Heart right ventricle (tissue), 16 donors: Measurements from ENCODE around the gene ABCC4. TPM values are rescaled to one million over a fixed set of nuclear protein-coding genes. Genes with fewer than 3 reads are reported as not detected.

Experiments
- ATAC-seq, 8 donors: fragments of 200-7000 bp; cut with Tn5 transposase; one replicate each; pipeline ENCODE4 v1.9.1; 2020; ENCODE audit warnings: mild to moderate bottlenecking in 8 of 8, moderate library complexity in 8 of 8, moderate number of reproducible peaks in 1 of 8
- DNase-seq, 2 donors: peaks; one replicate each; pipeline ENCODE4 v3.0.0-alpha.2; 2020
- H3K27ac ChIP-seq, 10 donors: fragments of 200-600 bp; sonication (generic) in 2 of 10; one replicate each; pipeline versions ENCODE4 v1.5.0 to v1.8.0; 2020 to 2022; ENCODE audit warnings: mild to moderate bottlenecking in 3 of 10
- H3K27me3 ChIP-seq, 7 donors: fragments of 200-600 bp; one replicate each; pipeline ENCODE4 v1.8.0; 2021 to 2022; ENCODE audit warnings: mild to moderate bottlenecking in 2 of 7
- H3K36me3 ChIP-seq, 9 donors: fragments of 200-600 bp; sonication (generic) in 1 of 9; one replicate each; pipeline versions ENCODE4 v1.5.0 to v1.8.0; 2020 to 2022; ENCODE audit warnings: mild to moderate bottlenecking in 2 of 9
- H3K4me1 ChIP-seq, 9 donors: fragments of 200-600 bp; sonication (generic) in 1 of 9; one replicate each; pipeline versions ENCODE4 v1.5.0 to v1.8.0; 2020 to 2022; ENCODE audit warnings: mild to moderate bottlenecking in 4 of 9
- H3K4me3 ChIP-seq, 10 donors: fragments of 200-600 bp; sonication (generic) in 2 of 10; one replicate each; pipeline versions ENCODE4 v1.5.0 to v1.8.0; 2020 to 2022; ENCODE audit warnings: mild to moderate bottlenecking in 7 of 10, moderate library complexity in 2 of 10
- H3K9me3 ChIP-seq, 11 donors: fragments of 200-600 bp in 10 of 11; sonication (generic) in 2 of 11; one replicate each; pipeline versions ENCODE4 v1.5.0 to v1.8.0; 2013 to 2022; ENCODE audit warnings: mild to moderate bottlenecking in 2 of 11, control low read depth in 1 of 11, moderate library complexity in 1 of 11
- CTCF ChIP-seq, 9 donors: fragments of 200-600 bp; sonication (generic) in 2 of 9; IDR thresholded peaks; one replicate each; pipeline versions ENCODE4 v1.5.0 to v1.8.0; 2021 to 2022; ENCODE audit warnings: antibody characterized with exemption in 9 of 9, mild to moderate bottlenecking in 5 of 9, moderate library complexity in 1 of 9
- WGBS, 2 donors: extraction: QIAGEN DNeasy Blood & Tissue Kit; methylation state at CpG; one replicate each; pipeline ENCODE4 v1.1.7; 2013; ENCODE audit warnings: inconsistent platforms in 1 of 2; 5-methylcytosine and 5-hydroxymethylcytosine counted together
- intact Hi-C, 10 donors: fragments of 100-400 bp; cut with DNase I; formaldehyde crosslinking; loops; one replicate each; pipeline versions ENCODE4 v1.11.1 to v1.14.2; 2022
- polyA plus RNA-seq, 2 donors: library from polyadenylated mRNA; stranded (reverse); fragments of 200-250 nt; gene quantifications; one replicate each; pipeline ENCODE4 v1.2.3, GENCODE V29; 2013
- total RNA-seq, 10 donors: library from RNA; stranded (reverse); fragmentation: NEBNext Ultra II Directional in 3 of 10; extraction: Animal tissue kit (Norgen Biotek cat#: 25700) in 3 of 10; gene quantifications; one replicate each; pipeline versions ENCODE4 v1.2.1 to v1.2.4, GENCODE V29; 2021 to 2023
- donor health status: Arrhythmogenic right ventricular cardiomyopathy.
- donor health status: ischemic (EF 13 %, LVEDD 7.1; RV severe dilation, severe dysfunction).
- donor health status: healthy with polysubstance abuse.
- donor health status: DM: no; HTN: yes; CAD: no.
- donor health status: DM: no; HTN: no; CAD: no.
- donor health status: ischemic (EF 25% LVEDD 6.9; RV normal size, moderate dysfunction).
- donor health status: ischemic (EF 25% LVEDD 5.7; RV mildly dilated, moderate dysfunction).
- donor health status: healthy.
- donor health status: DM: yes; HTN: yes; CAD: no.
- donor health status: Ischemic cardiomyopathy.
- donor health status: ischemic (EF 35%, LVEDD 5.7; RV mildly dilated, moderate dysfunction).
- donor health status: nonischemic (EF 11% LVEDD 7.7; RV severe dilation, severe dysfunction).
- donor health status: DM: yes; HTN: yes; CAD: no.
- donor health status: PGD.
- donor health status: ischemic (EF 29% LVEDD 5.4; RV normal size, mild dysfunction).
- donor health status: nonischemic (EF 23%, LVEDD 6.1; RV moderate dilation, normal function).

The ABCC4 gene
- total and polyA plus RNA-seq, 12 donors: 1.1 to 6.7 (median 3.9) TPM

- WGBS, 2 donors: 95 to 96% methylated on average over 3 of the region's 3 CpGs
- DNase-seq: no peak
- no peak for TF ChIP-seq CTCF (IDR thresholded peaks at IDR 0.05)
- Histone ChIP-seq H3K36me3 (peaks cover 0 to 3% (median 0%) of the 10 kb centered on the region in 9 donors), H3K4me1 (no peaks in the 10 kb centered on the region), H3K27ac (no peak overlapping the region), H3K9me3 (no peaks in the 10 kb centered on the region), H3K27me3 (no peaks in the 10 kb centered on the region), H3K4me3 (no peak overlapping the region)
- intact Hi-C loops: no loop called here
- no peak for ATAC-seq
Measured at GRCh38 chr13:95129004-95129403, 172.2 kb downstream of the ABCC4 start.

GRCh38 chr13:95128045-95128643, 173.1 kb downstream of the ABCC4 start:
- ATAC-seq: no peak
- 81% methylated on average over 3 of the region's 3 CpGs for WGBS, 2 donors

GRCh38 chr13:95124959-95125358, 176.3 kb downstream of the ABCC4 start:
- WGBS, 2 donors: 51 to 69% methylated on average over 2 of the region's 2 CpGs
- Histone ChIP-seq H3K4me3 (no peak overlapping the region), H3K27ac (no peak overlapping the region), H3K4me1 (no peaks in the 10 kb centered on the region), H3K27me3 (no peaks in the 10 kb centered on the region), H3K36me3 (peaks cover 0 to 6% (median 0%) of the 10 kb centered on the region in 9 donors), H3K9me3 (no peaks in the 10 kb centered on the region)
- ATAC-seq (no peak), DNase-seq (no peak)
- intact Hi-C loops: no loop called here
- no peak for TF ChIP-seq CTCF (IDR thresholded peaks at IDR 0.05)

More at GRCh38 chr13:95128045-95128643, 173.1 kb downstream of the ABCC4 start:
- Histone ChIP-seq H3K36me3 (peaks cover 0 to 3% (median 0%) of the 10 kb centered on the region in 9 donors), H3K4me3 (no peak overlapping the region), H3K27me3 (no peaks in the 10 kb centered on the region), H3K9me3 (no peaks in the 10 kb centered on the region), H3K4me1 (no peaks in the 10 kb centered on the region), H3K27ac (no peak overlapping the region)
- intact Hi-C loops: no loop called here
- DNase-seq: no peak
- TF ChIP-seq CTCF (IDR thresholded peaks at IDR 0.05): no peak

- TF ChIP-seq CTCF (IDR thresholded peaks at IDR 0.05): no peak
- ATAC-seq (no peak), DNase-seq (no peak)
- Histone ChIP-seq H3K9me3 (no peaks in the 10 kb centered on the region), H3K27me3 (no peaks in the 10 kb centered on the region), H3K4me3 (no peak overlapping the region), H3K4me1 (no peaks in the 10 kb centered on the region), H3K36me3 (peaks cover 0 to 3% (median 0%) of the 10 kb centered on the region in 9 donors), H3K27ac (no peak overlapping the region)
- 80 to 81% methylated on average over 7 of the region's 7 CpGs for WGBS, 2 donors
- intact Hi-C loops: no loop called here
Measured at GRCh38 chr13:95123726-95124125, 177.5 kb downstream of the ABCC4 start.
